GM19043 (cell line): ENCODE results near the gene LYPD6.
"Not testable (repeated sequence)": the region's sequence is repeated elsewhere in the genome, so short reads cannot be mapped to it uniquely, and the experiment has no call there.

Experiments used
- ATAC-seq: cut with Tn5 transposase; IDR thresholded peaks from one replicate; pipeline ENCODE4 v1.9.1; 2021; ENCODE audit warnings: low read depth; ENCODE audit not compliant: unreplicated experiment

LYPD6 gene

GRCh38 chr2:149490296-149490695 lies 159.9 kb downstream of the LYPD6 start:
- no peak for ATAC-seq

DNA sequence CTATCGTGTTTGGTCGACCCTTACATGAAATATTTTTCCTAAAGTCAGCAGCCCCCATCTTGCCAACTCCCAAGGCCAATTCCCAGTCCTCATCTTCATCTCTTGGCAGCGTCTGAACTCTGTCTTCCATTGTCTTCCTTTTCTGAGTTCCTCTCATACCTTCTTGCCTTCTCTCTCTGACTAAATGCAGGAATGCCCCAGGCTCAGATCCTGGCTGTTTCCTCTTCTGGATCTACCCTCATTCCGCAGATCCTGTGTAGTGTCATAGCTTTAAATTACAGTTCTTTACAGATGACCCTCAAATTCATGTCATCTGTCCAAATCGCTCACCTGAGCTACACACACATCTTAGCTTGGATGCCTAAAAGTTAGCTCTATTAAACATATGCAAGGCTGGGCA lies 162.5 kb downstream of the LYPD6 start:
- no peak for ATAC-seq

DNA sequence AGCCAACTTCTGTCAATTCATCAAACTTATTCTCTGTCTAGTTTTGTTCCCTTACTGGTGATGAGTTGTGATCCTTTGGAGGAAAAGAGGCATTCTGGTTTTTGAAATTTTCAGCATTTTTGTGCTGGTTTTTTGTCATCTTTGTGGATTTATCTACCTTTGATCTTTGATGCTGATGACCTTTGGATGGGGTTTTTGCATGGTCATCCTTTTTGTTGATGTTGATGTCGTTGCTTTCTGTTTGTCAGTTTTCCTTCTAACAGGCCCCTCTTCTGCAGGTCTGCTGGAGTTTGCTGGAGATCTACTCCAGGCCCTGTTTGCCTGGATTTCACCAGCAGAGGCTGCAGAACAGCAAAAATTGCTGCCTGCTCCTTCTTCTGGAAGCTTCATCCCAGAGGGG lies 168.8 kb downstream of the LYPD6 start:
- not testable (repeated sequence) for ATAC-seq

- ATAC-seq, result not testable (repeated sequence)
Observed at GRCh38 chr2:149506808-149507207, 176.4 kb downstream of the LYPD6 start.

DNA sequence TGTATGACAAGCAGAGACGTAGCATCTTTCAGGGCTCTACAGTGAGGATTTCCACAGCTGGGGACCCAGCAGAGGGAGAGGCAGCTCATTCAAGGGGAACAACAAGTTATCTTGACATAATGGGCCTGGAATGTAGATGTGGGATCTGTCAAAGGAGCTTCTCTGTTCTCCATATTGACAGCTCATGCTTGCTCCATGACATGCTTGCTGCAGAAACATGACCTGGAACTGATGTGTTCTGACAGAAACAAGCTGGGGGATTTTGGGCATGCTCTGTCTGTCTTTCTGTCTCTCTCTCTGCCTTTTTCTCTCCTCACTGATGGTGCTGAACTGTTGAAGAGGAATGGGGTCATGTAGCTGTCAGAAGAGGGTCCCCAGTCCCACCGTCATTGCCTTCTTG lies 177.6 kb downstream of the LYPD6 start:
- ATAC-seq, result no peak

GRCh38 chr2:149513461-149513860 lies 183.1 kb downstream of the LYPD6 start:
- no peak for ATAC-seq
